ENCODE measurements around the gene JUNB.
"Not testable (repeated sequence)": the region's sequence is repeated elsewhere in the genome, so short reads cannot be mapped to it uniquely, and the experiment has no call there.

The JUNB gene

GRCh38 chr19:12804051-12804450, 12.8 kb downstream of the JUNB start:
- no peak for DNase-seq (ENCODE audit: low spot score)

- peak; percentile 85 for DNase-seq (ENCODE audit: low spot score)
Observed at GRCh38 chr19:12806242-12807081, 15.2 kb downstream of the JUNB start, which contains the start of gene RNASEH2A. Gene RNASEH2A, plus strand, starts transcription at chr19:12806584. Its CDS starts 90 bp downstream, at chr19:12806674.

GRCh38 chr19:12815088-12815487, 23.8 kb downstream of the JUNB start:
- no peak for DNase-seq (ENCODE audit: low spot score)

- not testable (repeated sequence) for DNase-seq (ENCODE audit: low spot score)
Observed at GRCh38 chr19:12817188-12817587, 25.9 kb downstream of the JUNB start.

GRCh38 chr19:12817810-12818209, 26.5 kb downstream of the JUNB start:
- not testable (repeated sequence) for DNase-seq (ENCODE audit: low spot score)

GRCh38 chr19:12821761-12822160, 30.5 kb downstream of the JUNB start:
- DNase-seq (ENCODE audit: low spot score) = no peak

GRCh38 chr19:12825254-12826131, 34.2 kb downstream of the JUNB start:
- no peak for DNase-seq (ENCODE audit: low spot score)

GRCh38 chr19:12828494-12828893, 37.2 kb downstream of the JUNB start:
- DNase-seq (ENCODE audit: low spot score) = no peak

- DNase-seq (ENCODE audit: low spot score) = no peak
Observed at GRCh38 chr19:12833418-12833737, 42.1 kb downstream of the JUNB start.

- DNase-seq (ENCODE audit: low spot score) = peak; percentile 18
Observed at GRCh38 chr19:12833738-12834565, 42.7 kb downstream of the JUNB start.

GRCh38 chr19:12834566-12834943, 43.3 kb downstream of the JUNB start, which contains the start of gene RTBDN:
Gene RTBDN, minus strand, starts transcription at chr19:12834579. Its CDS starts 4,600 bp downstream, at chr19:12829979.
- DNase-seq (ENCODE audit: low spot score) = no peak

GRCh38 chr19:12834976-12835757, 43.9 kb downstream of the JUNB start:
- no peak for DNase-seq (ENCODE audit: low spot score)

- DNase-seq (ENCODE audit: low spot score) = no peak
Observed at GRCh38 chr19:12836529-12836863, 45.2 kb downstream of the JUNB start.

- DNase-seq (ENCODE audit: low spot score) = no peak
Observed at GRCh38 chr19:12837225-12837624, 45.9 kb downstream of the JUNB start.

GRCh38 chr19:12838182-12838885, 47.0 kb downstream of the JUNB start, which contains the start of gene MAST1:
Gene MAST1, plus strand, starts transcription at chr19:12838515. Its CDS starts 58 bp downstream, at chr19:12838573.
- peak; percentile 33 for DNase-seq (ENCODE audit: low spot score)

- no peak for DNase-seq (ENCODE audit: low spot score)
Observed at GRCh38 chr19:12838886-12839756, 47.8 kb downstream of the JUNB start.

GRCh38 chr19:12840091-12841079, 49.1 kb downstream of the JUNB start:
- DNase-seq (ENCODE audit: low spot score) = no peak

GRCh38 chr19:12841094-12841493, 49.8 kb downstream of the JUNB start:
- no peak for DNase-seq (ENCODE audit: low spot score)
